HG03060 (cell line): ENCODE measurements around the gene RPS4Y2.

Experiments
- ATAC-seq: cut with Tn5 transposase; IDR thresholded peaks from one replicate; pipeline ENCODE4 v1.9.1; 2021; ENCODE audit warnings: low read depth, moderate number of reproducible peaks; ENCODE audit not compliant: unreplicated experiment

RPS4Y2 gene

GRCh38 chrY:20755808-20756207 lies at the start of gene RPS4Y2:
Gene RPS4Y2 (plus strand): TSS chrY:20756108. CDS start chrY:20756164, 56 bp downstream.
- ATAC-seq = no peak

- ATAC-seq = no peak
Measured at GRCh38 chrY:20714391-20714790, 41.5 kb upstream of the RPS4Y2 start.

DNA sequence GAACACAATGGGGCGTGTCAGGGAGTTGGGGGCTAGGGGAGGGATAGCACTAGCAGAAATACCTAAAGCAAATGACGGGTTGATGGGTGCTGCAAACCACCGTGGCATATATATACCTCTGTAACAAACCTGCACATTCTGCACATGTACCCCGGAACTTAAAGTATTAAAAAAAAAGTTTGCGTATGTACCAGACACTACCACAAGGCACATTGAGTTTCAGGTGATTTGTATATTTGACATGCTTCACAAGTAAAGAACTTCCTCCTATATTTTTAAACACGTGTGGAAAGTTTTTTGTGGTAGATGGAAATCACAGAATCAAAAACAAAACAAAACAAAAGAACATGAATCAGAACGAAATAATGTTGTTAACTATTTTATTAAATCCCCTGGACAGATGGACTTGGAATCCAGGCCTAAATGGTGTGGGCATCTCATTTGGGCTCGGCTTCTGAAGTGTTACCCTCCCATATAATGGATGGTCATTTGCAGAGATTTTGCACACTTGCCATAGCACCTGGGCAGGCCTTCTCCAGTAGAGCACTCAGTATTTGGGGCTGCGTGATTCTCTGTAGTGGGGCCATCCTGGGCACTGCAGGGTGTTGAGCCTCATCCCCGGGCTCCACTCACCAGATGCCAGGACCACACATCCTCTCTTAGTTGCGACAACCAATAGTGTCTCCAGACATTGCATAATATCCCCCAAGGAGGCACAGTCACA lies 29.6 kb upstream of the RPS4Y2 start:
- no peak for ATAC-seq

DNA sequence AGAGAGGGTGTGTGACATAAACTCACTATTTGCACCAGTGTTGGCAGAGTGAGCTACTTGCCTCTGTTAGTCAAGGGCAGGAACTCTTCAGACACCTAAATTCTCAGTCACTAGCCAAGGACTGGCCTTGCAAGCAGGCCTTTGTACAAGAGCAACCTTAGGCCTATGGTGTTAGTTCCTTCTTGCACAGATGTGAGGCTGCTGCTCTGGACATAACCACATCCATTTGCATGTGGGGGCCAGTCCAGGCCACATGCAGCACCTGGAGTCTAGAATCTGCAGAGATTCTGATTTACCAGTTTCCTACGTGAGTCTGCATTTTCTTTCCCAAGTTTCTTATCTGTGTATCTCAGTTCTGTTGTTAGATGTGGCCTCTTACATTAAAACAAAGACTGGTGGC lies 20.7 kb upstream of the RPS4Y2 start:
- ATAC-seq = peak; percentile 88

DNA sequence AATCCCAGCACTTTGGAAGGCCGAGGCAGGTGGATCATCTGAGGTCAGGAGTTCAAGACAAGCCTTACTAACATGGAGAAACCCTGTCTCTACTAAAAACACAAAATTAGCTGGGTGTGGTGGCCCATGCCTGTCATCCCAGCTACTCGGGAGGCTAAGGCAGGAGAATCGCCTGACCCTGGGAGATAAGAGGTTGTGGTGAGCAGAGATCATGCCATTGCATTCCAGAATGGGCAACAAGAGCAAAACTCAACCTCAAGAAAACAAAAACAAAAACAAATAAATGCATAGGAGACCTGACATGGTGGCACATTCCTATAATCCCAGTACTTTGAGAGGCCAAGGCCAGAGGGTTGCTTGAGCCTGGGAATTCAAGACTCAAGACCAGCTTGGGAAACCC lies 16.1 kb upstream of the RPS4Y2 start:
- ATAC-seq = no peak

- ATAC-seq = no peak
Measured at GRCh38 chrY:20740609-20741008, 15.3 kb upstream of the RPS4Y2 start.

GRCh38 chrY:20745060-20745459 lies 10.8 kb upstream of the RPS4Y2 start:
- no peak for ATAC-seq

GRCh38 chrY:20746919-20747318 lies 9.0 kb upstream of the RPS4Y2 start:
- ATAC-seq = no peak

DNA sequence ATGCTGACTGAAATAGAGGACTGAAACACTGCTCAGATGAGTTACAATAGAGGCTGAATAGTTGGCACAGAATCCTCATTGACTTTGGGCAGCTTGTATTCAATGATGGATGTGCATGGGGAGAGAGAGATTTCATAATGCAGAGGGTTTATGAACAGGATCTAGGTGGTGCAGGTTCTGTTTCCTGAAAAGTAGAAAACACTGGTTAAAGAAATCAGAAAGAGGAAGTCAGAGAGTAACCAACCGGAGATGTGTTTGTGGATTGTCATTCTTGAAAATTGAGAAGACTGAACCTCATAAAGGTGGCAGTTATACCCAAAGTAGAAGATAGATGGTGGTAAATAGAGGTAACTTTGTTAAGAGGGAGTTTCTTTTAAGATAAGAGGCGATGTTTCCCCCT lies 8.0 kb downstream of the RPS4Y2 start:
- ATAC-seq = no peak

- ATAC-seq = no peak
Measured at GRCh38 chrY:20765117-20765516, 9.2 kb downstream of the RPS4Y2 start.

DNA sequence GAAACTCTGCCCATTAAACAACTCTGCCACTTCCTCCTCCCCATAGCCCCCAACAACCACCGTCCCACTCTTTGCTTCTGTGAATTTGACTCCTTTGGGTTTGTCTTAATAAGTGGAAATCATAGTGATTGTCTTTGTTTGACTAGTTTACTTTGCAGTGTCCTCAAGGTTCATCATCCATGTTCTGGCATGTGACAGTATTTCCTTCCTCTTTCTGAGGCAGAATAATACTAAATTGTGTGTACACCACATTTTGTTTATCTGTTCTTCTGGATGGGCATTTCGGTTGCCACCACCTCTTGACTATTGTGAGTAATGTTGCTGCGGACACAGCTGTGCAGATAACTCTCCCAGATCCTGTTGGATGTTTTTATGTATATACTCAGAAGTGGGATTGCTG lies 14.8 kb downstream of the RPS4Y2 start:
- no peak for ATAC-seq

- no peak for ATAC-seq
Measured at GRCh38 chrY:20776104-20776503, 20.2 kb downstream of the RPS4Y2 start.

GRCh38 chrY:20780104-20780654 lies 24.3 kb downstream of the RPS4Y2 start:
- no peak for ATAC-seq

DNA sequence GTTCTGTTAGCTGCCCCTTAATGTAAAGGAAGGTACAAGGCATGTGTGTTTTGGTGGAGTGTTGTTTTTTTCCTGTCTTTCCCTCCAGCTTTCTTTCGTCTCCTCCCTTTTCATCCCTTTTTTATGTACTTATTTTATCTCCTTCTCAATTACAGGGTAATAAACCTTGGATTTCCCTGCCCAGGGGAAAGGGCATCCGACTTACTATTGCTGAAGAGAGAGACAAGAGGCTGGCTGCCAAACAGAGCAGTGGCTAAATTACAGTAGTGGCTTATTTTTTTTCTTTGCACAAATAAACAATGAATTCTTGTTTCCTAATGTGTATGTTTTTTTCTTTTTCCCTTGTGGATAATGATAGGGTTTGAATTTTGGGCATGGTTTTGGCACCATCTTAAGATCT lies 24.9 kb downstream of the RPS4Y2 start:
- ATAC-seq = no peak

- no peak for ATAC-seq
Measured at GRCh38 chrY:20781408-20781807, 25.5 kb downstream of the RPS4Y2 start.

GRCh38 chrY:20784965-20785364 lies 29.1 kb downstream of the RPS4Y2 start:
- no peak for ATAC-seq

DNA sequence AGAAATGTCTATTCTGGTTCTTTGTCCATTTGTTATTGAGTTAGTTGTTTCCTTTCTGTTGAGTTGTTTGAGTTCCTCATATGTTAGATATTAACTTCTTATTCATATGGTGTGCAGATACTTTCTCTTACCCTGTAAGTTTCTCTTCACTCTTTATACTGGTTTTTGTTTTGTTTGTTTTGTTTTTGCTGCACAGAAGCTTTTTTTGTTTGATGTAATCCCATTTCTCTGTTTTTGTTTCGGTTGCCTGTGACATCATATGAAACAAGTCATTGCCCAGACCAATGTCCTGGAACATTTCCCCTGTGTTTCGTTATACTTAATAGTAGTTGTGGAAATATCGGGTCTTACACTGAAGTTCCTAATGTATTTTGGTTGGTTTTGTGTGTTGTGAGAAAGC lies 31.2 kb downstream of the RPS4Y2 start:
- ATAC-seq = peak; percentile 57

DNA sequence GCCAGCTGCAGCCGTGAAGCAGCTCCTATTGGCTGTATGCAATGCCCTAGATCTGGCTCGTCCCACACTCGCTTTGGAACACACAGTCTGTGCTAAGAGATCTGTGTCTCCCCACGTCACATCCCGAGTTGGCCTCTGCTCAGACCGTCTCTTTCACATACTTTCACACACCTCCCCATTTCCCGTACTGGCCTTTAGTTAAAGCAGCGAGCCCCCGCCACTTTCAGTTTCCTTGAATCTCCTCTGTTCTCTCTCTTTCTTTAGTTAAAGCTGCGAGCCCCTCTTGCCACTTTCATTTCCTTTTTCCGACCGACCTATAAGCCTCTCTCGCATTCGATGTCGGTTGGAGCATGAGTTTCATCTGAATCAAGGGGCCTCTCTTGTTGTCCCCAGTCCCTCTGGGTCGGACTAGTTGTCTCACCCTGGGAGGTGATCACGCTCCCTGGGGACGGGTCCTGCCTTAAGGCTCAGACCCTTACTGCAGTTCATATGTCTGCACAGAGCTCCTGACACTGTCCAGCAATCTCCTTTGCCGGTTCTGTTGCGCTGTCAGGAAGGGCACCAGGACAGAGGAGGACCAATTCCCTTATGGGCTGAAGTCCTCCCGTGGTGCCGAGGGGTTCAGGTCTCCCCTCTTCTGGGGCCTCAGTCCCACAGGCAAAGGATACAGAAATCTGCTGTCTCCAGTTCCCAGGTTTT lies 42.6 kb downstream of the RPS4Y2 start:
- peak; percentile 81 for ATAC-seq

DNA sequence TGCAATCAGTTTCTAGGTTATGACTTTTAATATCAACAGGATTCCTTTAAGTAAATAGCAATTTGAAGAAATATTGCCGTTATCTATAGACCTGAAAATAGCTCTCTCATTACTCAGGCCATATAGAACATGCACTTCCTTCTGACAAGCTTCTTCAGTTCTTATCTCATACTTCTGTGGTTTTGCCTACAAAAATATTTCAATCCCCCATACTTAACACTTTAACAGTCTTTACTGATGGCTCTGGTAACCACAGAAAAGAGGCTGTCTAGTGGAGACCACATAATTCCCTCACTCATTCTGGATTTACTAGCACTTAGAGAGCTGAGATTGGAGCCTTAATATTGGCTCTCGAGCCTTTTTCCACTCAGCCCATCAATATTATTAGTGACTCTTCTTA lies 46.8 kb downstream of the RPS4Y2 start:
- no peak for ATAC-seq

DNA sequence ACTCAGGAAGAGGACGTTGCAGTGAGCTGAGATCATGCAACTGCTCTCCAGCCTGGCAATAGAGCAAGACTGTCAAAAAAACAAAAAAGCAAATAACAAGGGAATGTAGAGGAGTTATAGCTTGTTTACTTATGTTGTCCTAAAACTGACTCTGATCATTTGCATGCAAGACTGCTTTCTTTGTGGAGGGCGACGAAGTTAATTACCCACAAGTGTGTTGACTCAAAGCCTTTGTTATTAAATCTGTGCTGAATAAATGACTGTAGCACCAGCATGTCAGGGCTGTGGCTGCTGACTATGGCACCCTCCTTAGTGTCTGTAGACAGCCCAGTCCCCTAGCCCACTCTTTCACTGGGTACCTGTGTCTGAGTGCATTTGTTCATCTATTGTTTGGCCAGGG lies 50.3 kb downstream of the RPS4Y2 start:
- ATAC-seq = no peak

DNA sequence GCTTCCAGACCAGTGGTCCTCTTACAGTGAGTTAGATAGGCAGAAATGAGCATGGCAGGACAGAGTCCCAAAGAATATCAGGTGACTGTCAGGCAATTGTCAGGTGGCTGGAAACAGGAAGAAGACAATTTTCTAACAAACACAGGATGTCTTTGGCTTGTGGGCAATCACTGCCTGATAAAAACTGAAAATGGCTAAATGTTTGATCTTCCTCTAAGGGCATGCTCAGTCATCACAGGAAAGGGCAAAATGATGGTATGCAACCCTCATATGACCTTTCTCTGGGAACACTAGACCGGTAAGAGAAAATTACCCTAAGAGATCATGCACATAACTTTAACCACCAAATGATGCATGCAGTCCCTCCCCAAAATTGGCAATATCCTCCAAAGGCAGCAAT lies 57.6 kb downstream of the RPS4Y2 start:
- no peak for ATAC-seq

DNA sequence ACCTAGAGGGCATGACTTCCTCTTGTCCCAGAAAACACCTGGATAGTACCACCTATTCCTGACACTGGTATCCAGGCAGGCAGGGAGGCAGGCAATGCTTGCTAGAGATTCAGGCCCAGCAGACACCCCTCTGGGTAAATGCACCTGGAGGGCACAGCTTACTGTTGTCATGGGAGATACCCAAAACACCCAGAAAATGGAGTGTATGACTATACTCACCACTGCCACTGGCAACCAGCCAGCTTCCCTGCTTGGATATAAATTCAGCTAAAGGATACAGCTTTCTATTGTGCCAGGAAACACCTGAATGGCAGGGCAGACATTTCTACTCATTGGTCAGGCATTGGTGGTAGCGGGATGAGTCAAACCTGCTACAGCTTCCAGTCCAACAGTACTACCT lies 58.9 kb downstream of the RPS4Y2 start:
- no peak for ATAC-seq
